HG02798 (cell line): ENCODE measurements around the gene ARHGAP18.

ENCODE experiments used
- ATAC-seq: cut with Tn5 transposase; IDR thresholded peaks from one replicate; pipeline ENCODE4 v1.9.1; 2021; ENCODE audit warnings: mild to moderate bottlenecking; ENCODE audit not compliant: unreplicated experiment, poor library complexity

The ARHGAP18 gene

GRCh38 chr6:129555206-129555832 is 154.7 kb downstream of the ARHGAP18 start:
- no peak for ATAC-seq

GRCh38 chr6:129552413-129552812 is 157.6 kb downstream of the ARHGAP18 start:
- no peak for ATAC-seq

GRCh38 chr6:129551486-129551885 is 158.5 kb downstream of the ARHGAP18 start:
- no peak for ATAC-seq

- no peak for ATAC-seq
Observed at GRCh38 chr6:129546702-129547101, 163.3 kb downstream of the ARHGAP18 start.

- ATAC-seq = no peak
Observed at GRCh38 chr6:129544892-129545612, 164.9 kb downstream of the ARHGAP18 start.

- no peak for ATAC-seq
Observed at GRCh38 chr6:129543981-129544380, 166.0 kb downstream of the ARHGAP18 start.

GRCh38 chr6:129542705-129543104 is 167.3 kb downstream of the ARHGAP18 start:
- ATAC-seq = no peak

- no peak for ATAC-seq
Observed at GRCh38 chr6:129539032-129539431, 170.9 kb downstream of the ARHGAP18 start.

GRCh38 chr6:129536271-129536670 is 173.7 kb downstream of the ARHGAP18 start:
- ATAC-seq = no peak

GRCh38 chr6:129534926-129535325 is 175.1 kb downstream of the ARHGAP18 start:
- ATAC-seq = no peak
